NCI-H510A (cell line): Measurements from ENCODE around the gene MOB1A.
"Not testable (repeated sequence)": the region's sequence is repeated elsewhere in the genome, so short reads cannot be mapped to it uniquely, and the experiment has no call there.

ENCODE experiments used
- DNase-seq: peaks from one replicate; lab custom pipeline; 2025; lab: John Stamatoyannopoulos, UW

The MOB1A gene

GRCh38 chr2:74178211-74179062 lies at the start of gene MOB1A:
Gene MOB1A (minus strand): TSS chr2:74178879. CDS start chr2:74178674, 205 bp downstream.
- DNase-seq = peak; percentile 97

GRCh38 chr2:74227646-74228045 lies 49.0 kb upstream of the MOB1A start:
- no peak for DNase-seq

- DNase-seq = no peak
These were observed 48.1 kb upstream of the MOB1A start for GRCh38 chr2:74226648-74227213.

GRCh38 chr2:74225698-74226459 lies 47.2 kb upstream of the MOB1A start:
- DNase-seq = no peak

- no peak for DNase-seq
These were observed 45.5 kb upstream of the MOB1A start for GRCh38 chr2:74223941-74224770.

- DNase-seq = no peak
These were observed 43.6 kb upstream of the MOB1A start for GRCh38 chr2:74222300-74222650.

- no peak for DNase-seq
These were observed 43.1 kb upstream of the MOB1A start for GRCh38 chr2:74221604-74222299.

GRCh38 chr2:74221091-74221490 lies 42.4 kb upstream of the MOB1A start:
- no peak for DNase-seq

GRCh38 chr2:74219846-74220486 lies 41.3 kb upstream of the MOB1A start:
- no peak for DNase-seq

GRCh38 chr2:74216642-74217041 lies 38.0 kb upstream of the MOB1A start:
- no peak for DNase-seq

GRCh38 chr2:74215771-74216170 lies 37.1 kb upstream of the MOB1A start:
- not testable (repeated sequence) for DNase-seq

- no peak for DNase-seq
These were observed 34.2 kb upstream of the MOB1A start for GRCh38 chr2:74212702-74213410.

GRCh38 chr2:74206180-74206688 lies 27.6 kb upstream of the MOB1A start:
- no peak for DNase-seq

GRCh38 chr2:74205596-74205995 lies 26.9 kb upstream of the MOB1A start:
- DNase-seq = no peak

GRCh38 chr2:74205113-74205512 lies 26.4 kb upstream of the MOB1A start:
- DNase-seq = no peak

GRCh38 chr2:74204436-74204835 lies 25.8 kb upstream of the MOB1A start:
- DNase-seq = no peak

- DNase-seq = no peak
These were observed 22.9 kb upstream of the MOB1A start for GRCh38 chr2:74201596-74201995.

GRCh38 chr2:74201196-74201595 lies 22.5 kb upstream of the MOB1A start:
- DNase-seq = no peak

- DNase-seq = no peak
These were observed 21.2 kb upstream of the MOB1A start for GRCh38 chr2:74199871-74200305.

- no peak for DNase-seq
These were observed 20.6 kb upstream of the MOB1A start for GRCh38 chr2:74199275-74199701.
